ENCODE results near the gene ZCCHC9.

GRCh38 chr5:81252904-81253303, 48.5 kb upstream of the ZCCHC9 start:
- TF ChIP-seq CTCF (conservative IDR thresholded peaks at IDR 0.05; ENCODE audit: low read length) (no peak), EZH2phosphoT487 (IDR thresholded peaks at IDR 0.05; ENCODE audit: borderline replicate concordance) (no peak)

Measured in Loucy (cell line).